Daoy (cell line): ENCODE measurements around the gene PEX5. TPM values are rescaled to one million over a fixed set of nuclear protein-coding genes. Genes with fewer than 3 reads are reported as not detected.
"Not testable (repeated sequence)": the region's sequence is repeated elsewhere in the genome, so short reads cannot be mapped to it uniquely, and the experiment has no call there.

Source experiments
- DNase-seq: peaks from one replicate; pipeline ENCODE4 v3.0.0-alpha.2; 2015; ENCODE audit warnings: low read depth
- total RNA-seq: library from RNA; depleted of rRNA; stranded (reverse); fragments of >200 nt; shearing (Covaris generic); gene quantifications from 2 replicates; pipeline ENCODE4 v1.2.3, GENCODE V29; 2014

Gene PEX5
- total RNA-seq, 1 experiment from 2014 or later, result 23.2 TPM

- no peak for DNase-seq
Observed at GRCh38 chr12:7160183-7160582, 29.3 kb upstream of the PEX5 start.

DNA sequence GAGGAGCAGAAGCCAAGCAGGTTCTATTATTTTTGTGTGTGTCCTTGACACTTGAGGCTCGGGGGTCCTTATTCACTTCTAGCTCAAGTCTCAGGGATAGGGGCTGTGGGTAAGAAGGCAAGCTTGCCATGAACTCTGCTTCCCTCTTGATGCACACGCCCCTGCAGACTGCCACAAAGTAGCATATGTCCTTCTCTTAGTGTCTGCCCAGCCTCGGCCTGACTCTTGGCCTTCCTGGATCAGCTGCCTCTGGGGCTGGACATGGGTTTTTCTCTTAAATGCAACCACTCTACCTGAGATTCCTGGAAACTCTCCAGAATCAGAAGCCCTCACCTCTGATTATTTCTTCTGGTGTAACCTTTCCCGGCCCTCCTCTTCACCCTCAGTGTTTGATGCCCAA is 28.2 kb upstream of the PEX5 start:
- no peak for DNase-seq

GRCh38 chr12:7161811-7162210 is 27.7 kb upstream of the PEX5 start:
- DNase-seq, result no peak

DNA sequence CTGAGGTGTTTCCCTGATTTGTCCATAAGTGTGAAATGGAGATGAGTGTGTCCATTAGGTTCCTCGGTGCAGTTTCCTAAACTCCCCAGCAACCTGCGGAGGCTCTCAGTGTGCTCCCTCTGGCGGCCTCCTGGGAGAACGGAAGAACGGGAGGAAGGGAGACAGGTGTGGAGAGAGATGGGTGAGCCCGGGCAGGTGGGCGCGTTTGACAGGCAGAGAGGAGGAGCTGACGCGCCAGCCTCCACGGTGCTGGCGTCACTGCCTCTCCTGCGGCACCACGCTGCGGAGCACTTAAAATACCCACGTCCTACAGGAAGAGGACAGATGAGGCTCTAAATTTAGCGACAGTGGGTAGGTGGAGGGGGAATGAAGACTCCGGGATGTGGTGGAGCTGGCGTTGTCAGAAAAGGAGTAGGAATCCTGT is 26.8 kb upstream of the PEX5 start:
- DNase-seq, result no peak

DNA sequence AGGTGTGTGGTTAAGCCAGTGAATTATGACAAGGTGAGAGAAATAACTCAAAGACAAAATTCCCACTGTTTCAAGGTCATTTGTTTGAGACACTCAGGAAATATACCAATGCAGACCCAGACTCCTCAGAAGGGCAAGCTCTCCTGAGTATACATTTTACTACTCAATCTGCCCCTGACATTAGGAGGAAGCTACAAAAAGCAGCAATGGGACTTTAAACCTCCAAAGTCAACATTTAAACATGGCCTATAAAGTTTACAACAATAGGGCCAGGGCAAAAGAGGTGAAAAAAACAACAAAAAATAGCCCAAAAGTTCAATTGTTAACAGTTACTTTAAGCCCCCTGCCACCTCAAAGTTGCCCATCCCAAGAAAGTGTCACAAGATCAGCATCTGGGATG is 19.5 kb upstream of the PEX5 start:
- DNase-seq, result no peak

GRCh38 chr12:7171854-7172253 is 17.6 kb upstream of the PEX5 start:
- DNase-seq, result no peak

DNA sequence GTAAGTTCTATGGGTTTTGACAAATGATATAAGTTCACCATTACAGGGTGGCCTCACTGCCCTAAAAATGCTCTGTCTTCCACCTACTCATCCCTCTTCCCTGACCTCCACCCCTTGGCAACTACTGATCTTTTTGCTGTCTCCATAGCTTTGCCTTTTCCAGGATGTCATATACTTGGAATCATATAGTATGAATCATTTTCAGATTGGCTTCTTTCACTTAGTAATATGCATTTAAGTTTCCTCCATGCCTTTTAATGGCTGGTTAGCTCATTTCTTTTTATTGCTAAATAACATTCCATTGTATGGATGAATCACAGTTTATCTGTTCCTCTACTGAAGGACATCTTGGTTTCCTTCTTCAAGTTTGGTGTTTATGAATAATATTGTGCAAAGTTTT is 14.0 kb upstream of the PEX5 start:
- DNase-seq, result no peak

DNA sequence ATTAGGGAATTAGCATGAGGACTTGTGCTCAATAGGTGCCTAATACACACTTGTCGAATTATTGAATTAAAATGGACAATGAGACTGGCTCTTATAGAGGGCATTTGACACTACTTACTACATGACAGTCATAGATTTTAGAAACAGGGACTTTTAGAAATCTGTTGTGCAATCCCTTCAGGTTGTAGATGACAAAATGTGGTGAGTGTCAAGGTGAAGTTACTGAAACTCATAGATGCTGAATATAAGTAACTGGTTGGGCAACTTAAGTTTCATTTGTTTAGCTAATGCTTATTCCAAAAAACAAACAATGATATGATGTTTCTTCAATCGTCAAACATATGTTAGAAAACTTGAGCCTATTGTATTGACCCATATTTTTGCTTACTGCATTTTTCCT is 12.9 kb upstream of the PEX5 start:
- DNase-seq, result no peak

GRCh38 chr12:7178481-7178880 is 11.0 kb upstream of the PEX5 start:
- DNase-seq, result no peak

DNA sequence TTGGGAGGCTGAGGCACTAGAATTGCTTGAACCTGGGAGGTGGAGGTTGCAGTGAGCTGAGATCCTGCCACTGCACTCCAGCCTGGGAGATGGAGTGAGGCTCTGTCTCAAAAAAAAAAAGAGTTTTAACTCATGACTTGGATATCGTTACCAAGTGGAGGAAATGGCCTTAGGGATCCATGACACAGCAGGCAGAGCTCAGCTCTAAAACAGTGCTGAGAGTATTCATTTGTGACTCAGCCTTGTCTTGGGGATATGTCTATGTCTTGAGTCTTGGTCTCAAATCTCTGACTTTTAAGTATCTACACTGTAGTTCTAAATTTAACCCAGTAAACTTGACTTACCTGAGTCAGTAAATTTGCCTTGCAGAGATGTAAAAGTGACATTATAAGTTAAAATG is 8.8 kb upstream of the PEX5 start:
- no peak for DNase-seq

DNA sequence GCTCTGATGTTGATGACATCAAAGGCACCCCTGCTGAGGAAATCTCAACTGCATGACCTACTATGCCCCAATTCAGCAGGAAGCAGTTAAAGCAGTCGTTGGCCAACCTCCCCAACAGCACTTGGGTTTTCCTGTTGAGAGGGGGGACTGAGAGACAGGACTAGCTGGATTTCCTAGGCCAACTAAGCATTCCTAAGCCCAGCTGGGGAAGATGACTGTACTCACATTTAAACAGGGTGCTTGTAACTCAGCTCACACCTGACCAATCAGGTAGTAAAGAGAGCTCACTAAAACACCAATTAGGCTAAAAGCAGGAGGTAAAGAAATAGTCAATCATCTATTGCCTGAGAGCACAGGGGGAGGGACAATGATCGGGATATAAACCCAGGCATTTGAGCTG is 3.4 kb upstream of the PEX5 start:
- not testable (repeated sequence) for DNase-seq

DNA sequence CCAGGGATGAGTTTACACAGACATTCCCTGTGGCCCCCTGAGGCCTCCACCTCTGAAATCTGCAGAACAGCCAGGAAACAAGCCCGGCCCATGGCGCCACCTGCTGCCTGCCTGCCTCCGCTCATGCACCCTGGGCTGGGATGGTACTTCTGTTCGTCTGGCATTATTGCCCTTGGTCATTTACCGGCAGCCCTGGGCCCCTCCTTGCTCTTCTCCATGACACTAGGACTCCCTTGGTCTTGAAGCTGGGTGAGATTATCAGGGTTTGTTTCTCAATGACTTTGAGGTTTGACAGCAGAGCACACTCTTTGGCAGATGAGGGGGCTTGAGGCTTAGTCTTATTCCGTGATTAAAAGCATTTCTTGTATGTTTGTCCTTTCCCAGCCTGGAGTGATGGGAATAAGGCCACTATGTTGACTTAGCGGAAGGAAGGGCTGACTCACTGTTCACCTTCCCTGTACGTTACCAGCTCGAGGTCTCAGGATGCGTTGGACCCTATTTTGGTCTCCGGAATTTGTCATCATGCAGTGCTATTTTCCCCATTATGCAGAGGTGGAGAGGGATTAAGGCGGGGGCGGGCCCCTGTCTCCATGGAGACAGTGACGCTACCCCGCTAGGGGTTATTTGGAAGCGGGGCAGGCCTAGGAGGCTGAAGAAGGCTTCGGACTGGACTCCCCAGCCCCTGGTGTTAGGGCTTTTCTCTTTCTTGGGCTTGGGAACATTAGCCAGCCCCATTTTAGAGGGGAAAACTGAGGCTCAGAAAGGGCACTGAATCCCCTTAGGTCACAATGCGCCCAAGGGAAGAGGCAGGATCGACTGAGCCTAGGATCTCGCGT is 706 bp upstream of the PEX5 start:
- peak; percentile 82 for DNase-seq

DNA sequence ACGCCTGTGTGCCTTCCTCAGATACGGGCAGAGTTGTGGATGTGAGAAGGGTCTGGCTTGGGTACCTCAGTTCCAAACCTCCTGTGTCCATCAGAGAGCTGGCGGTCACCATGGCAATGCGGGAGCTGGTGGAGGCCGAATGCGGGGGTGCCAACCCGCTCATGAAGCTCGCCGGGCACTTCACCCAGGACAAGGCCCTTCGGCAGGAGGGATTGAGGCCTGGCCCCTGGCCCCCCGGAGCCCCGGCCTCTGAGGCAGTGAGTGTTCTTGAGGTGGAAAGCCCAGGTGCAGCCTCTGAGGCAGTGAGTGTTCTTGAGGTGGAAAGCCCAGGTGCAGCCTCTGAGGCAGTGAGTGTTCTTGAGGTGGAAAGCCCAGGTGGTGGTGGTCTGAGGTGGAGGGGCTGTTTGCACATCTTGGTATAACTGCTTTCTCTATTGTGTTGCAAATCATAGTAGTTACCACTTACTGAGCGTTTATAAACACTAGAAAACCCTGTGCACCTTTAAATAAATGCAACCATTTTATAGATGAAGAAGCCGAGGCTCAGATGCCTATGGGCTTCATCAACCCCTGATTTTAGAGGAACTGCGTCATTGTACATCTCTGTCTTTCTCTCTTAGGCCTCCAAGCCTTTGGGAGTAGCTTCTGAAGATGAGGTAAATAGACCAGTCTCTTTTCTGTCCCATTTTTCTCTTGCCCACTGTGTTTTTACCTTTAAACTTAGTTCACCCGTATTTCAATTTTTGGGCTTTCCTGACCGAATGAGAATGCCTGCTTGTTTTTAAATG is 976 bp downstream of the PEX5 start:
- DNase-seq, result peak; percentile 19

GRCh38 chr12:7193674-7194073 is 4.2 kb downstream of the PEX5 start:
- no peak for DNase-seq

DNA sequence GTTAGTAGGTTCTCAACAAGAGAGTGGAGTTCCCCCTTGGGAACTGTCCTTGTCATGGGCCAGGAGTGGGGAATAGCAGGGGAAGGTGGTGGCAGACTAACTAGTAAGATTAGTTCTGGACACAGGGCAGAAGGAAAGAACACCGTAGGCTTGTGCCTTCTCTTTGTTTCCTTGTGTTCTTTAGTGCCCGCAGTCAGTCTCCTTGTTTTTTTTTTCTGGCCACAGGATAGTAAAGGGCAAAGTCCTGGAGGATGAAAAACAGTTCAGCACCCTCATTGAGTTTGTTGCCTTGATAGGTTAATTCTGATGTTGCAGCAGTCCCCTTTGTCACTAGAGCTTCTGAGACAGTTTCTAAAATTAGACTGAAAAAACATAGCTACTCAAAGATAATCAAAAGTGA is 8.4 kb downstream of the PEX5 start:
- DNase-seq, result no peak

GRCh38 chr12:7203109-7203508 is 13.6 kb downstream of the PEX5 start:
- DNase-seq, result no peak

- DNase-seq, result no peak
Observed at GRCh38 chr12:7205091-7205490, 15.6 kb downstream of the PEX5 start.

- DNase-seq, result no peak
Observed at GRCh38 chr12:7206691-7207090, 17.2 kb downstream of the PEX5 start.

DNA sequence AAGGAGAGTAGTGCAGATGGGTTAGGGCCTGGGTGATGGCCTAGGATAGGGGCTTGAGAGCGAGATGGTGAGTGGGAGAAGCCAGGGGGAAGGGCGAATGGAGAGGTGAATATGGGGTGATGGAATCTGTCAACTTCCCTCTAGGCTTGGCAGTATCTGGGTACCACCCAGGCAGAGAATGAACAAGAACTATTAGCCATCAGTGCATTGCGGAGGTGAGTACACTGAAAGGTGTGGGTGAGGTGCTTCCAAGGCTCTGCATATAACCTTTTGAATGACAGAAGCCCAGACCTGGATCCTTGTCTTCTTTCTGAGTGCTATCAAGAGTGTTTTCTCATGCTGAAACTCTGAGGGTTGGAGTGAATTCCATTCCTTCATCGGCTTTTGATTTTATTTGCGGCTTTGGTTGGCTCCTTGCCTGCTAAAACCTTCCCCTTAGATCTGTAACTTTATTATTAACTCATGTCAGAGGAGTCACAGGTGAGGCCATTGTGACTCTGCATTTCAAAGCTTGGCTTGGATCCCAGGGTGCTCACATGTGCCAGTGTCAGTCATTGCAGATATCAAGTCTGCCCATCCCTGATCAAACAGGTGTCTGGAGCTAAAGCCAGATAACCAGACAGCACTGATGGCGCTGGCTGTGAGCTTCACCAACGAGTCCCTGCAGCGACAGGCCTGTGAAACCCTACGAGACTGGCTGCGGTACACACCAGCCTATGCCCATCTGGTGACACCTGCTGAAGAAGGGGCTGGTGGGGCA is 18.6 kb downstream of the PEX5 start:
- DNase-seq, result no peak

DNA sequence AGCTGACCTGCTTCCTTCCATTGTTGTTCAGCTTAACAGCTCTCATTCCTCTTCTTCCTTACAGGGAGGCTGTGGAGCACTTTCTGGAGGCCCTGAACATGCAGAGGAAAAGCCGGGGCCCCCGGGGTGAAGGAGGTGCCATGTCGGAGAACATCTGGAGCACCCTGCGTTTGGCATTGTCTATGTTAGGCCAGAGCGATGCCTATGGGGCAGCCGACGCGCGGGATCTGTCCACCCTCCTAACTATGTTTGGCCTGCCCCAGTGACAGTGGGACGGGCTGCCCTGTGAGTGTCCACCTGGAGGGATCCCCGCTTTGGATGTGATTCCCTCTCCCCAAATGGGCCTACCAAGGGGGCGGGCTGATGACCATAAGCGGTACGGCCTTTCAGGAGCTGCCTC is 20.5 kb downstream of the PEX5 start:
- no peak for DNase-seq

GRCh38 chr12:7210642-7211151 is 21.2 kb downstream of the PEX5 start:
- no peak for DNase-seq

DNA sequence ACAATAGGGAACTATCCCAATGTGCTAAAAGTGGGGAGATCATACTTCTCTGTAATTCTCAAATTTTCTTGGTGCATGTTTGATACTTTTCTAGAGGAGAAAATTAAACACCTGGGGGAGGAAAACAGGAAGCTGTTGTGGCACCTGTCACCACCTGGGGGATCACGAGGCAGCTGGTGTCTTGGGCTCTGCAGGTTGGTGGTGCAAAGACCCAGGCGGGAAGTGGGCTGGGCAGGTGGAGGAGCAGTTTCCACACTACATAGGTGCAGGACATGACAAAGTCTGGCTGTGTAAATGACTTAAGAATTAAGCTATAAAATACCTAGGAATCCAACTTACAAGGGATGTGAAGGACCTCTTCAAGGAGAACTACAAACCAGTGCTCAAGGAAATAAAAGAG is 23.2 kb downstream of the PEX5 start:
- no peak for DNase-seq
